Superior temporal gyrus (tissue), 1 donor: Measurements from ENCODE around the gene LUZP1.
A peak's percentile ranks its signal among the peaks of the same experiment; 100 is the strongest.
"Not testable (repeated sequence)": the region's sequence is repeated elsewhere in the genome, so short reads cannot be mapped to it uniquely, and the experiment has no call there.

Source experiments
- DNase-seq: peaks from one replicate; pipeline ENCODE4 v3.0.0-alpha.2; 2016; ENCODE audit errors: extremely low spot score

Gene LUZP1

GRCh38 chr1:23168445-23169194 lies at the start of gene LUZP1:
Gene LUZP1, minus strand, starts transcription at chr1:23168856.
- peak; percentile 91 for DNase-seq

- DNase-seq: no peak
Measured at GRCh38 chr1:23217421-23218115, 48.9 kb upstream of the LUZP1 start, which contains the start of gene HTR1D. Gene HTR1D, minus strand, starts transcription at chr1:23217502. Its CDS starts 23,283 bp downstream, at chr1:23194219.

GRCh38 chr1:23216771-23217420 lies 48.2 kb upstream of the LUZP1 start:
- no peak for DNase-seq

GRCh38 chr1:23215751-23216449 lies 47.2 kb upstream of the LUZP1 start:
- no peak for DNase-seq

GRCh38 chr1:23215291-23215690 lies 46.6 kb upstream of the LUZP1 start:
- no peak for DNase-seq

- DNase-seq: no peak
Measured at GRCh38 chr1:23214640-23215039, 46.0 kb upstream of the LUZP1 start.

GRCh38 chr1:23211955-23212354 lies 43.3 kb upstream of the LUZP1 start:
- no peak for DNase-seq

GRCh38 chr1:23210963-23211362 lies 42.3 kb upstream of the LUZP1 start:
- DNase-seq: no peak

- no peak for DNase-seq
Measured at GRCh38 chr1:23210351-23210785, 41.7 kb upstream of the LUZP1 start.

- no peak for DNase-seq
Measured at GRCh38 chr1:23209770-23210169, 41.1 kb upstream of the LUZP1 start.

GRCh38 chr1:23208527-23208926 lies 39.9 kb upstream of the LUZP1 start:
- no peak for DNase-seq

- not testable (repeated sequence) for DNase-seq
Measured at GRCh38 chr1:23207733-23208132, 39.1 kb upstream of the LUZP1 start.

GRCh38 chr1:23202263-23202749 lies 33.6 kb upstream of the LUZP1 start:
- peak; percentile 44 for DNase-seq

- DNase-seq: no peak
Measured at GRCh38 chr1:23200883-23201282, 32.2 kb upstream of the LUZP1 start.

GRCh38 chr1:23198373-23198772 lies 29.7 kb upstream of the LUZP1 start:
- DNase-seq: no peak

GRCh38 chr1:23196627-23197328 lies 28.1 kb upstream of the LUZP1 start:
- DNase-seq: no peak

- DNase-seq: no peak
Measured at GRCh38 chr1:23194119-23194984, 25.7 kb upstream of the LUZP1 start.

GRCh38 chr1:23193391-23194118 lies 24.9 kb upstream of the LUZP1 start:
- no peak for DNase-seq

GRCh38 chr1:23191199-23191598 lies 22.5 kb upstream of the LUZP1 start:
- DNase-seq: no peak
